Breast epithelium (tissue), 4 donors: ENCODE measurements around the gene ICOS. TPM values are rescaled to one million over a fixed set of nuclear protein-coding genes. Genes with fewer than 3 reads are reported as not detected.
"Not testable (repeated sequence)": the region's sequence is repeated elsewhere in the genome, so short reads cannot be mapped to it uniquely, and the experiment has no call there.

Source experiments
- DNase-seq, 2 donors: peaks; one replicate each; pipeline ENCODE4 v3.0.0-alpha.2; 2019; ENCODE audit warnings: low spot score in 2 of 2
- H3K27ac ChIP-seq, 2 donors: fragments of 200-600 bp; sonication (generic) in 1 of 2; one replicate each; pipeline ENCODE4 v1.5.1; 2016 to 2019; ENCODE audit warnings: mild to moderate bottlenecking in 1 of 2
- H3K27me3 ChIP-seq, 2 donors: fragments of 200-600 bp; sonication (generic) in 1 of 2; one replicate each; pipeline versions ENCODE4 v1.5.1 to v1.6.0; 2017 to 2019; ENCODE audit warnings: control low read depth in 1 of 2, mild to moderate bottlenecking in 1 of 2
- H3K36me3 ChIP-seq: fragments of 200-600 bp; one replicate; pipeline ENCODE4 v1.5.1; 2019
- H3K4me1 ChIP-seq, 2 donors: fragments of 200-600 bp; sonication (generic); one replicate each; pipeline ENCODE4 v1.5.1; 2016 to 2019; ENCODE audit warnings: control low read depth in 1 of 2
- H3K4me3 ChIP-seq, 3 donors: fragments of 200-600 bp; sonication (generic); 1 replicate in 2 of 3; 2 replicates in 1 of 3; pipeline ENCODE4 v1.5.1; 2016 to 2019; ENCODE audit warnings: mild to moderate bottlenecking in 3 of 3, moderate library complexity in 2 of 3
- H3K9me3 ChIP-seq, 2 donors: fragments of 200-600 bp; sonication (generic) in 1 of 2; one replicate each; pipeline ENCODE4 v1.5.1; 2016 to 2019; ENCODE audit warnings: control low read depth in 1 of 2
- POLR2A ChIP-seq: fragments of 450-650 bp; IDR thresholded peaks from one replicate; pipeline ENCODE4 v1.6.1; 2016; ENCODE audit warnings: antibody characterized with exemption, mild to moderate bottlenecking, moderate library complexity
- POLR2AphosphoS5 ChIP-seq, 3 donors: sonication (generic); formaldehyde crosslinking; IDR thresholded peaks; one replicate each; pipeline ENCODE4 v1.6.1; 2017; ENCODE audit warnings: antibody characterized with exemption in 3 of 3
- intact Hi-C: fragments of 100-400 bp; cut with DNase I; formaldehyde crosslinking; loops from one replicate; pipeline ENCODE4 v1.15.1; 2023; ENCODE audit warnings: low total_unique reads
- total RNA-seq, 3 donors: library from RNA; depleted of rRNA; stranded (reverse); fragments of >200 nt; gene quantifications; one replicate each; pipeline ENCODE4 v1.1.0, GENCODE V29; 2016
- TF ChIP-seq, protein P1 (sequence below), 3 donors: fragments of 450-650 bp; IDR thresholded peaks; one replicate each; pipeline ENCODE4 v1.5.1; 2016 to 2017; ENCODE audit warnings: antibody characterized with exemption in 3 of 3, mild to moderate bottlenecking in 3 of 3, moderate library complexity in 3 of 3

Gene ICOS
- total RNA-seq, 3 donors from 2014 or later = 0.33 to 0.64 (median 0.59) TPM

- DNase-seq = no peak
- Histone ChIP-seq H3K27ac (no peak overlapping the region), H3K27me3 (no peaks in the 10 kb centered on the region), H3K4me3 (no peak overlapping the region), H3K36me3 (no peaks in the 10 kb centered on the region), H3K9me3 (no peaks in the 10 kb centered on the region), H3K4me1 (no peaks in the 10 kb centered on the region)
- intact Hi-C loops = no loop called here
- TF ChIP-seq, protein P1, sequence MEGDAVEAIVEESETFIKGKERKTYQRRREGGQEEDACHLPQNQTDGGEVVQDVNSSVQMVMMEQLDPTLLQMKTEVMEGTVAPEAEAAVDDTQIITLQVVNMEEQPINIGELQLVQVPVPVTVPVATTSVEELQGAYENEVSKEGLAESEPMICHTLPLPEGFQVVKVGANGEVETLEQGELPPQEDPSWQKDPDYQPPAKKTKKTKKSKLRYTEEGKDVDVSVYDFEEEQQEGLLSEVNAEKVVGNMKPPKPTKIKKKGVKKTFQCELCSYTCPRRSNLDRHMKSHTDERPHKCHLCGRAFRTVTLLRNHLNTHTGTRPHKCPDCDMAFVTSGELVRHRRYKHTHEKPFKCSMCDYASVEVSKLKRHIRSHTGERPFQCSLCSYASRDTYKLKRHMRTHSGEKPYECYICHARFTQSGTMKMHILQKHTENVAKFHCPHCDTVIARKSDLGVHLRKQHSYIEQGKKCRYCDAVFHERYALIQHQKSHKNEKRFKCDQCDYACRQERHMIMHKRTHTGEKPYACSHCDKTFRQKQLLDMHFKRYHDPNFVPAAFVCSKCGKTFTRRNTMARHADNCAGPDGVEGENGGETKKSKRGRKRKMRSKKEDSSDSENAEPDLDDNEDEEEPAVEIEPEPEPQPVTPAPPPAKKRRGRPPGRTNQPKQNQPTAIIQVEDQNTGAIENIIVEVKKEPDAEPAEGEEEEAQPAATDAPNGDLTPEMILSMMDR (IDR thresholded peaks at IDR 0.05) = no peak
- TF ChIP-seq POLR2AphosphoS5 (IDR thresholded peaks at IDR 0.05) = no peak
- TF ChIP-seq POLR2A = no peak
Observed at GRCh38 chr2:203949228-203949627, 12.7 kb downstream of the ICOS start.

DNA sequence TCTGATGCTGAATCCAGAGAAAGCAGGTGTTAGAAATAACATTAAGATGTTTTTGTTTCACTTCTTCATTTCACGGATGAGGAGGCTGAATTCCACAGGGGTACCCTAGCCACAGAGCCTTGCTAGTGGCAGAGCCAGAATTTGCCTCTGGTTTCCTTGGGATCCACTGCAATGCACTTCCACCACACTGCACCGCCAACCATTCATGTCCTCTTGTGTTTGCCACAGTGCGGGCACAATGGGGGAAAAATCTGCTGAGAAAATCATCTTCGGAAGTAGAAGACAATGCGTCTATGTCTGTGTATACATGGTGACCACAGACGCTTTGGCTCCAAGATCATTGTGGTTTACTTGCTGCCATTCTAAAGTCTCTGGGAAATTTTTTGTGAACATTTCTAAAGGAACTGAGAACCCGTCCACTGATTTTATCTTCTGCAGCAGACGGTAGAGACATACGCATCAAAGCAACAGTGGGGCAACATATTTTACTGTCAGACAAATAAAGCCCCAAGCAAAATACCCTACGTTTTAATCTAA lies 14.9 kb downstream of the ICOS start:
- Histone ChIP-seq H3K9me3 (no peaks in the 10 kb centered on the region), H3K36me3 (no peaks in the 10 kb centered on the region), H3K27me3 (no peaks in the 10 kb centered on the region), H3K27ac (peak overlapping the region; percentile 13 to 33), H3K4me3 (no peak overlapping the region), H3K4me1 (no peaks in the 10 kb centered on the region)
- intact Hi-C loops = no loop called here
- TF ChIP-seq POLR2AphosphoS5 (IDR thresholded peaks at IDR 0.05) = no peak
- TF ChIP-seq, protein P1 (IDR thresholded peaks at IDR 0.05) = no peak
- no peak for TF ChIP-seq POLR2A
- peak in 1 of 2 donors; percentile 48 for DNase-seq

GRCh38 chr2:203959265-203959664 lies 22.7 kb downstream of the ICOS start:
- no peak overlapping the region for H3K4me3 ChIP-seq
- H3K27ac ChIP-seq = no peak overlapping the region
- no peaks in the 10 kb centered on the region for H3K4me1 ChIP-seq
- intact Hi-C loops = no loop called here
- no peaks in the 10 kb centered on the region for H3K27me3 ChIP-seq
- H3K9me3 ChIP-seq = no peaks in the 10 kb centered on the region
- H3K36me3 ChIP-seq = no peaks in the 10 kb centered on the region
- TF ChIP-seq, protein P1 (IDR thresholded peaks at IDR 0.05) = no peak
- no peak for TF ChIP-seq POLR2A
- TF ChIP-seq POLR2AphosphoS5 (IDR thresholded peaks at IDR 0.05) = no peak
- DNase-seq = no peak

DNA sequence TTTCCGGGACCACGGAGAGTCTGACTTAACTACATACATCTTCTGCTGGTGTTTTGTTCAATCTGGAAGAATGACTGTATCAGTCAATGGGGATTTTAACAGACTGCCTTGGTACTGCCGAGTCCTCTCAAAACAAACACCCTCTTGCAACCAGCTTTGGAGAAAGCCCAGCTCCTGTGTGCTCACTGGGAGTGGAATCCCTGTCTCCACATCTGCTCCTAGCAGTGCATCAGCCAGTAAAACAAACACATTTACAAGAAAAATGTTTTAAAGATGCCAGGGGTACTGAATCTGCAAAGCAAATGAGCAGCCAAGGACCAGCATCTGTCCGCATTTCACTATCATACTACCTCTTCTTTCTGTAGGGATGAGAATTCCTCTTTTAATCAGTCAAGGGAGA lies 23.1 kb downstream of the ICOS start:
- intact Hi-C loops = no loop called here
- no peak for DNase-seq
- no peak overlapping the region for H3K4me3 ChIP-seq
- H3K36me3 ChIP-seq = no peaks in the 10 kb centered on the region
- TF ChIP-seq POLR2A (no peak), POLR2AphosphoS5 (IDR thresholded peaks at IDR 0.05) (no peak)
- TF ChIP-seq, protein P1 (IDR thresholded peaks at IDR 0.05) = no peak
- no peak overlapping the region for H3K27ac ChIP-seq
- H3K27me3 ChIP-seq = no peaks in the 10 kb centered on the region
- H3K9me3 ChIP-seq = no peaks in the 10 kb centered on the region
- H3K4me1 ChIP-seq = no peaks in the 10 kb centered on the region

GRCh38 chr2:203960811-203961210 lies 24.2 kb downstream of the ICOS start:
- Histone ChIP-seq H3K27me3 (no peaks in the 10 kb centered on the region), H3K27ac (no peak overlapping the region), H3K36me3 (no peaks in the 10 kb centered on the region), H3K4me1 (no peaks in the 10 kb centered on the region), H3K4me3 (no peak overlapping the region), H3K9me3 (no peaks in the 10 kb centered on the region)
- TF ChIP-seq POLR2A (no peak), POLR2AphosphoS5 (IDR thresholded peaks at IDR 0.05) (no peak)
- TF ChIP-seq, protein P1 (IDR thresholded peaks at IDR 0.05) = no peak
- DNase-seq = no peak
- intact Hi-C loops = no loop called here

DNA sequence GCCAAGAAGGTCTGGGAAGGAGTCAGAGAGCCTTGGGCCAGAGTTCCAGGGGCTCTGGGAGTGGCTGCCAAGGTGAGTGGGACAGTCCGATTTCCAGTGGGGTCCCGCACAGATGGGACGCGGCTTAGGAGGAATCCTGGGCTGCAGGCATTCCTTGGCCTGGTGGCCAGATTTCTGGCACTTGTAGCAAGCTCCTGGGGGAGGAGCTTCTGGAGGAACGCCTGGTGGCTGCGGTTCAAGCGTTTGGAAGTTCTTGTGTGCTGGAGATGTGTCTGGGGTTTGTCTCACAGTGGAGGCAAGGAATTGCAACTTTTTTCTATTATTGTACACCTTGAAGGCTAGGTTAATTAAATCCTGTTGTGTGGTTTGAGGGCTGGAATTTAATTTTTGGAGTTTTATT lies 28.6 kb downstream of the ICOS start:
- H3K4me3 ChIP-seq, DNase-seq, H3K27me3 ChIP-seq, H3K36me3 ChIP-seq, intact Hi-C loops, H3K4me1 ChIP-seq, H3K9me3 ChIP-seq, H3K27ac ChIP-seq: not testable (repeated sequence)
